Stimulated activated naive CD8-positive, alpha-beta T cell treated with anti-CD3 and anti-CD28 coated beads, Interleukin-15, Interleukin-2, amounts not matched to agents 100 ng/mL and 50 ng/mL, for 24 hours (primary cell): ENCODE measurements around the gene PUSL1.
A peak's percentile ranks its signal among the peaks of the same experiment; 100 is the strongest.

Source experiments
- H3K27ac Mint-ChIP-seq: one replicate; pipeline ENCODE4 v1.8.0; 2021; ENCODE audit warnings: mild to moderate bottlenecking, mixed read lengths
- H3K27me3 Mint-ChIP-seq: one replicate; pipeline ENCODE4 v1.8.0; 2021; ENCODE audit warnings: mixed read lengths
- H3K36me3 Mint-ChIP-seq: one replicate; pipeline ENCODE4 v1.8.0; 2021; ENCODE audit warnings: low read depth, mixed read lengths
- H3K4me1 Mint-ChIP-seq: one replicate; pipeline ENCODE4 v1.8.0; 2021; ENCODE audit warnings: low read depth, mixed read lengths
- H3K4me3 Mint-ChIP-seq: one replicate; pipeline ENCODE4 v1.8.0; 2021; ENCODE audit warnings: mild to moderate bottlenecking, mixed read lengths
- H3K9me3 Mint-ChIP-seq: one replicate; pipeline ENCODE4 v1.8.0; 2021; ENCODE audit warnings: mixed read lengths

PUSL1 gene

DNA sequence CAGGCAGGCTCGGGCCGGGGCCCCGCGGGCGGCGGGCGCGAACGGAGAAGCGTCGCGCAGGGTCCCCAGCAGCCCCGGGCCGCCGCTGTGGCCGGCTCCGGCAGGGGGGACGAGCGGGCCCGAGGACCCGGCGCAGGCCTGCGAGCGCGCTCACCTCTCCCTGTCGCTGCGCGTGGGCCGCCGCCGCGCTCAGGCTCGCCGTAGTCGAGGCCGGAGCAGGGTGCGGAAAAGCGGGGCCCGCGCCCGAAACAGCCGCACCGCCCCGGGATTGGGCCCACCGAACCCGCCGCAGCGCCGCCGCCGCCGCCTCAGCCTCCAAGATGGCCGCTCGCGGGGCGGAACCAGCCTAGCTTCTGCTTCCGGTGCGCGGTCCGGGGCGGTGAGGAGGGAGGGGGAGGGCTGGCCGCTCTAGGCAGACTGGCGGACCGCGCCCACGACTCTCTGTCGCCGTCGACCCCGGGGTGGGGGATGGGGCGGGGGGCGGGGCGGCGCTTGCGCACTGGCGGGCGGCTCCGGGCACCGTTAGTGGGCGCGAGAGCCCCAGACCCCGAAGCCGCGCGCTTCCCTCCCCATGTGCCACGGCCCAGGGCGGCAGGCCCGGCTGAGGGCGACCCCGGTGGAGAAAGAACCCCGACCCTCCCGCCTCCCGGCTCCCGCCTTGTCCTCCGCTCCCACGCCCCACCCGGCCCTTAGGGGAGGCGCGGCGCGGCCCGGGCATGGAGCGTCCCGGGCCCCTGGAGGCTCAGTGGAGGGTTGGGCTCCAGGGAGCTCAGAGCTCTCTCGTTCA lies 34.7 kb upstream of the PUSL1 start, which contains the start of gene UBE2J2:
Gene UBE2J2, minus strand, starts transcription at position 343 of the 787 bp plus-strand sequence. CDS start 5,862 bp downstream, outside the sequence.
- H3K4me1 Mint-ChIP-seq: peaks cover 40% of the 10 kb centered on the region
- H3K4me3 Mint-ChIP-seq: peak within 1 kb of the TSS; percentile 91
- peaks cover 24% of the 10 kb centered on the region for H3K36me3 Mint-ChIP-seq
- H3K27me3 Mint-ChIP-seq: no peaks in the 10 kb centered on the region
- peak within 1 kb of the TSS; percentile 77 for H3K27ac Mint-ChIP-seq
- H3K9me3 Mint-ChIP-seq: no peaks in the 10 kb centered on the region

DNA sequence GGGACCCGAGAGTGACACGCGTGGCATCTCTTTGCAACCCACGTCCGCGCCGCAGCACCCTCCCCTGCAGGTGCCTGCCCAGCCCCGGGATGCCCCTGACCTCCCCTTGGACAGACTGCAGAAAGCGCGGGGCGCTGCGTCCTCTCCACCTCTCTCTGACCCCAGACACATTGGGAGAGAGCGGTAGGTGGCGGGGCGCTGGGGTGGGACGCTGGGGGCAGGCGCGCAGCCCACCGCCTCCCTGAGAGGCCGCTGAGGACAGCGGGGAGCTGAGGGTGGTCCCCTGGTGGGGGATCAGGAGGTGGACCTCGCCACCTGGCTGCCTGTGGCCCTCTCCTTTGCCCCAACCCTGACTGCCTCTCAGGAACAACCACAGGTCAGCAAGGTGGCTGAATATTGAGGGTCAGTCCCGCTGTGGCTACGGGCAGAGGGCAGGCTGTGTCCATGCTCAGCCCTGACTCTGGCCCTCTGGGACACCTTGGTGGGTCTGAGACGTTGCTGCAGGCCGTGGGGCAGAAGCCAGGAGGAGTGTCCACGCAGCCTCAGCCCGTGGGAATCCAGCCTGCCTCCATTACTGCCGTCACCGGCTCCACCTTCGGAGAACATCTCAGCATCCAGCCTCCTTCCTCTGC lies 34.0 kb upstream of the PUSL1 start:
- no peaks in the 10 kb centered on the region for H3K9me3 Mint-ChIP-seq
- peak overlapping the region; percentile 79 for H3K4me3 Mint-ChIP-seq
- no peak overlapping the region for H3K27ac Mint-ChIP-seq
- no peaks in the 10 kb centered on the region for H3K27me3 Mint-ChIP-seq
- peaks cover 24% of the 10 kb centered on the region for H3K36me3 Mint-ChIP-seq
- H3K4me1 Mint-ChIP-seq: peaks cover 40% of the 10 kb centered on the region

DNA sequence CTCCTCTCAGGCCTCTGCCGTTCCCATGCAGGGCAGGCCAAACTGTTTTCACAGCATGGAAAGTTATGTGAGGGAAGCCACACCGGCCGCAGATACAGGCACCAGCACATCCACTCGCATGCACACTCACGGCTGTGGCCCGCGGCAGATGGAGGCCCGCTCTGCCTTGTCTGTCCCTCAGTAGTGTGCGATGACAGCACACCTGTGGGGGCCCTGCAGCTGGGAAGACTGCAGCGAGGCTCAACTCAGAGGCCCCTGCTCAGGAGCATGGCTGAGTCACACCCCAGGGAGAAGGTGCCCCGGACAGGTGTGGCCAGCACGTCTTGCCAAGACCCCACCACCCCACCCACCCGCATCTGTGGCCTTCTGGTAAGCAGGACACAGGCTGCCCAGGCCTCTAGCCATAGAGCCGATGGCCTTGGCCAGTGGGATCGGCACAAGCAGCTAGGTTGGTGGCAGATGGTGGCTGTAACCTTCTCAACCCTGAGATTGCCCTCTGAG lies 33.4 kb upstream of the PUSL1 start:
- Mint-ChIP-seq H3K27ac (no peak overlapping the region), H3K4me3 (peak overlapping the region; percentile 79), H3K27me3 (no peaks in the 10 kb centered on the region), H3K36me3 (peaks cover 19% of the 10 kb centered on the region), H3K4me1 (peaks cover 35% of the 10 kb centered on the region), H3K9me3 (no peaks in the 10 kb centered on the region)

DNA sequence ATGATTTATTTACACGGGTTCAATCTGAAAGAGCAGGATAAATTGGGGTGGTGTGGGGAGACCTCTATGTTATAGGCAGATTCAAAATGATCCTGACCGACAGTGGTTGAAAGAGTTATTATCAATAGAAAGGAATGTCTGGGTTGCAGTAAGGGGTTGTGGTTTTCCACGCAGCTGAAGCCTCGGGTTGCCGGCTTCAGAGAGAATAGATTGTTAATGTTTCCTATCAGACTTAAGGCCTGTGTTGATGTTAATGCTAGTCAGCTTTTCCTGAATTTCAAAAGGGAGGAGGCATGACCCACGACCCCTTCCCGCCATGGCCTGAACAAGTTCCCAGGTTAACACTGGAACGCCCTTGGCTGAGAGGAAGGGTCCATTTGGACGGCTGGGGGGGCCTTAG lies 32.6 kb upstream of the PUSL1 start:
- peaks cover 11% of the 10 kb centered on the region for H3K36me3 Mint-ChIP-seq
- no peaks in the 10 kb centered on the region for H3K9me3 Mint-ChIP-seq
- no peak overlapping the region for H3K27ac Mint-ChIP-seq
- H3K4me3 Mint-ChIP-seq: no peak overlapping the region
- H3K27me3 Mint-ChIP-seq: no peaks in the 10 kb centered on the region
- peaks cover 26% of the 10 kb centered on the region for H3K4me1 Mint-ChIP-seq

DNA sequence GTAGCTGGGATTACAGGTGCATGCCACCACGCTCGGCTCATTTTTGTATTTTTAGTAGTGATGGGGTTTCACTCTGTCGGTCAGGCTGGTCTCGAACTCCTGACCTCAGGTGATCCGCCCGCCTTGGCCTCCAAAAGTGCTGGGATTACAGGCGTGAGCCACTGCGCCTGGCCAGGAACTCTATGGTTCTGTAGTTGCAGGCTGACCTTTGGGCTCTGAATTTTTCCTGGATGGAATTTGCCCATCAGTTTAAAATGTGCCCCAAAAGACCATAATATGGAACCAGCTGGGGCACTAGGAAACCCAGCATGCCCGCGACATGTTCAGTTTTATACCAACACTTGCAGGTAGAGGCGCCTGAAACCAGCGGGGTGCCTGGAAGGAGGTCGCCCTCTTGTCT lies 29.8 kb upstream of the PUSL1 start:
- Mint-ChIP-seq H3K4me1 (peaks cover 4% of the 10 kb centered on the region), H3K36me3 (no peaks in the 10 kb centered on the region), H3K9me3 (no peaks in the 10 kb centered on the region), H3K27me3 (no peaks in the 10 kb centered on the region), H3K27ac (no peak overlapping the region), H3K4me3 (no peak overlapping the region)

DNA sequence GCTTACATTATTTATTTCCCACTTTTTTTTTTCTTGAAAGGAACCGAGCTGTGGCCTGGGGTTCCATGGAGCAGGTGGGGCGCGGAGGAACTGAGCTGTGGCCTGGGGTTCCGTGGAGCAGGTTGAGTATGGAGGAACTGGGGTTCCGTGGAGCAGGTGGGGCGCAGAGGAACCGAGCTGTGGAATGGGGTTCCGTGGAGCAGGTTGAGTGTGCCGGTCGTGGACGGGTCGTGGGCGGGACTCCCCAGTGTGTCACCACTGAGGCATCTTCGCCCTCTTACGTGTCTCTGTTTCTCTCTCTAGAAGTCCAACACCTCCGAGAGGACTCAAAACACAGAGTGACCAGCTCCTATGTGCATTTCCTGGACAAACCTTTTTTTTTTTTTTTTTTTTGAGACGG lies 29.4 kb upstream of the PUSL1 start:
- Mint-ChIP-seq H3K36me3 (no peaks in the 10 kb centered on the region), H3K4me1 (peaks cover 4% of the 10 kb centered on the region), H3K4me3 (no peak overlapping the region), H3K27ac (no peak overlapping the region), H3K9me3 (no peaks in the 10 kb centered on the region), H3K27me3 (no peaks in the 10 kb centered on the region)

DNA sequence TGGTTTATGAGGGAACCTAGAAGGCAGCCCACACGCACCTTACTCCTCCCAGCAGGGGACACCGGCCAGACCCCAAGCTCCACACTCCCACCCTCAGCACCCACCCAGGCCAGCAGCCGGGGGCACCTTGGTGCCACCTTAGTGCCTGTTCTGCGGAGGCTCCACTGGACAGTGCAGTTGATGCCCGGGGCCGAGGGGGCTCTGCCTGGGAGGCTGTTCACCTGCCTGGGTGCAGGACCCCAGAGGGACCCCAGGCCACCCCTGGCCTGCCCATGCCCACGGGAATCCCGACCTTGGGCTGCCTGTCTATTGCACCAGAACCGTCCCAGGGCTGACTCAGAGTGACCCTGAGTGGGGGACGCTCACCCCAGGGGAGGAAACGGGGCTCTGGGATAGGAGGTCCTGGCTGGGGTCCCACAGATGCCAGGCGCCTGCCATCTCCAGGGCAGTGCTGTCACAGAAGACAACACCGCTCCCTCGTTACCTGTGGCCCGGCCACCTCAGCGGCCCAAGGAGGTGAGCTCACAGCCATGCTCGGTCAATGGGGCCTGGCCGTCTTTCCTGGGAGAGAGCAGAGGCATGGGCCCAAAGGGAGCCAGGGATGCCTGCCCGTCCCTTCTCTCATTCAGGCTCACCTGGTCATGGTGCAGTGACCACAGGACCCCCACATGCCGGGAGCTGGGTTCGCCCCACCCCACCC lies 27.5 kb upstream of the PUSL1 start:
- Mint-ChIP-seq H3K27me3 (no peaks in the 10 kb centered on the region), H3K36me3 (no peaks in the 10 kb centered on the region), H3K27ac (no peak overlapping the region), H3K9me3 (no peaks in the 10 kb centered on the region), H3K4me1 (no peaks in the 10 kb centered on the region), H3K4me3 (no peak overlapping the region)

DNA sequence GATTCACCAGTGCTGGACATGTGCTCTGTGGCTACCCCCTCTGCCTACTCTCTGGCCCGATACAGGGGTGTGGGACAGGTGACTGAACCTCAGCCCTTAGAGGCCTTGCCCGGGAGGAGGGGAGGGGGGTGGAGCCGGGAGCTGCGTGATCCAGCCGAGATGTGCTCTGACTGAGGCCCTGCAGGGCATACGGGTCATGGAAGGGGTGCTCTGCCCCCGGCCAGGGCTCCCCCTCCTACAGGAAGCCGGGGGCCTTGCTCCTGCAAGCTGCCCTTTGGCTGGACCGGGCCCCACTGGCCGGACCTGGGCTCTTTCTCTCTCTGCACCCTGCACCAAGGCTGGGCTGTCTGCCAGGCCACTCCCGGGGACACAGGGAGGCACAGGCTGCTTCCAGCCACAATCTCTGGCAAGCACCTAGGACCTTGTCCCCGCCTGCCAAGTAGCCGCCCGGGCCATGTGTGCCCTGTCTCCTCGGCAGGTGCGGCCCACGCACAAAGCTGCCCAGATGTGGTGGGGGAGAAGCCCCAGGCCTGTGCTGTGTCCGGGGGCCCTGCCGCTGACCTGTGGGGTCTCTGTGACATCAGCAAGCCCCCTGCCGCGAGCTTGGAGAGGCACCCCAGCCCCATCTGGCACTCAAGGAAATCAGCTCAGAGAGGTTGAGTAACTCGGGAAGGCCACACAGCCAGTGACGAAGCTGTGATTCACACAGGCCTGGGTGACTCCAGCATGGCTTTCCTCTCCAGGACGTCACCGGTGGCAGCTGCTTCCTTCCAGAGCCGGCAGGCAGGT lies 26.7 kb upstream of the PUSL1 start:
- H3K4me3 Mint-ChIP-seq: no peak overlapping the region
- no peaks in the 10 kb centered on the region for H3K27me3 Mint-ChIP-seq
- no peak overlapping the region for H3K27ac Mint-ChIP-seq
- H3K4me1 Mint-ChIP-seq: no peaks in the 10 kb centered on the region
- H3K36me3 Mint-ChIP-seq: no peaks in the 10 kb centered on the region
- H3K9me3 Mint-ChIP-seq: no peaks in the 10 kb centered on the region

DNA sequence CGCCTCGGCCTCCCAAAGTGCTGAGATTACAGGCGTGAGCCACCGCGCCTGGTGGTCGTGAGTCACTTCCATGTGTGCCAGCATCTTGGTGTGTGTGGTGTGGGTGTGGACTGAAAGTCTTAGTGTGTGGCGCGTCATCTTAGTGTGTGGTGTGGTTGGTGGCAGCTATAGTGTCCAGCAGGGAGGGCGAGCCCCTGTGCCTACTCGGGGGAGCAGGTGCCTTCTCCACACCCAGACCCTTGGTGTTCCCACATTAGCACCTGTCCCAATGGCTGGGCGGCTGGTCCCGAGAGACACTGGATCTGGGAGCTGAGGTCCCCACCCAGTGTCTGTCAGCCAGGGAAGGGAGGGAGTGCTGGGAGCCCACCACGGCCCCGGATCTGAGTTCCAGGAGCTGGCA lies 25.4 kb upstream of the PUSL1 start:
- H3K4me1 Mint-ChIP-seq: no peaks in the 10 kb centered on the region
- H3K4me3 Mint-ChIP-seq: no peak overlapping the region
- H3K27me3 Mint-ChIP-seq: no peaks in the 10 kb centered on the region
- H3K27ac Mint-ChIP-seq: no peak overlapping the region
- no peaks in the 10 kb centered on the region for H3K36me3 Mint-ChIP-seq
- H3K9me3 Mint-ChIP-seq: no peaks in the 10 kb centered on the region

DNA sequence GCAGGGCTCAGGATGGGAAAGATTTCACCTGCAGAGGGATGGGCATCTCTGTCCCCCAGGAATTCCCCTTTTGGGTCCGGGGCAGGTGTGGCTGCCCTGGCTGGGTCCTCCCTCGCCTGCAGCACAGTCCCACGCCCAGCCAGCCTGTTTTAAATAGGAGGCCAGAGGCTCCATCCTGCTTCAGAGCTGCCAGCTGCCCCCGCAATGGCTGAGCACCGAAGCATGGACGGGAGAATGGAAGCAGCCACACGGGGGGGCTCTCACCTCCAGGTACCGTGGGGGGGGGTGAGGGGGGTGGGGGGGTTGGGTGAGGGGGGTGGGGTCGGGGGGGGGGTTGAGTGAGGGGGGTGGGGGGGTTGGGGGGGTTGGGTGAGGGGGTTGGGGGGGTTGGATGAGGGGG lies 24.6 kb upstream of the PUSL1 start:
- no peaks in the 10 kb centered on the region for H3K4me1 Mint-ChIP-seq
- no peaks in the 10 kb centered on the region for H3K27me3 Mint-ChIP-seq
- no peak overlapping the region for H3K4me3 Mint-ChIP-seq
- H3K36me3 Mint-ChIP-seq: no peaks in the 10 kb centered on the region
- H3K27ac Mint-ChIP-seq: no peak overlapping the region
- no peaks in the 10 kb centered on the region for H3K9me3 Mint-ChIP-seq

DNA sequence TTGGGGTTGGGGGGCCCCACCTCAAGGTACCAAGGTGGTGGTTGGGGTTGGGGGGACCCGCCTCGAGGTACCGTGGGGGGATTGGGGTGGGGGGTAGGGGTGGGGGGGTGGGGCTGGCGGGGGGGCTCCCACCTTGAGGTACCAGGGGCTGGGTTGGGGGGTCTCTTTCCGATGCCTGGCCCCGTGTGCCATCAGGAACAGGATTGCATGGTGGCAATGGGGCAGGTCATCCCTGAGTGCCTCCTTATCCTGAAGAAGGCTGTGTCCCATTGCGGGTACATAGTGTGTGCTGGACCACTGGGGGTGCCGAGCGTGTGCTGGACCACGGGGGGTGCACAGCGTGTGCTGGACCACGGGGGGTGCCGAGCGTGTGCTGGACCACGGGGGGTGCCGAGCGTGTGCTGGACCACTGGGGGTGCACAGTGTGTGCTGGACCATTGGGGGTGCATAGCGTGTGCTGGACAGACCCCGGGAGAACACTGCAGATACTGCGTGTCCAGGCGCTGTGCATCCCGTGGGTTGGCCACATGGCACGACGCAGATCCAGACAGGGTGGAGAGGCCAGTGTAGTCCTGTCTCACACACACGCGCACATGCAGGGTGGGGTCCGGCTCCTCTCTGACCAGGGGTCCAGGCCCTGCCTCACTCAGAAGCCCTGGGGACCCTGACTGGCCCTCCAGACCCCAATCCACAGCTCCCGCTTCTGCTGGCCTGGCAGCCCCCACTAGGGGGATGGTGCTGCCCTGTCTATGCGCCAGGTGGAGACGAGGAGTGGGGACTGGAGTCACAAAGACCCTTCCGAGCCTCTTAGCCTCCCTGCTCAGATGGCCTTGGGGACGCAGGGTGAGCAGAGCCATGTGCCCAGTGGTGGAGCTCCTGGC lies 23.9 kb upstream of the PUSL1 start:
- H3K4me3 Mint-ChIP-seq: no peak overlapping the region
- H3K36me3 Mint-ChIP-seq: no peaks in the 10 kb centered on the region
- no peaks in the 10 kb centered on the region for H3K9me3 Mint-ChIP-seq
- H3K27ac Mint-ChIP-seq: no peak overlapping the region
- H3K27me3 Mint-ChIP-seq: no peaks in the 10 kb centered on the region
- no peaks in the 10 kb centered on the region for H3K4me1 Mint-ChIP-seq

DNA sequence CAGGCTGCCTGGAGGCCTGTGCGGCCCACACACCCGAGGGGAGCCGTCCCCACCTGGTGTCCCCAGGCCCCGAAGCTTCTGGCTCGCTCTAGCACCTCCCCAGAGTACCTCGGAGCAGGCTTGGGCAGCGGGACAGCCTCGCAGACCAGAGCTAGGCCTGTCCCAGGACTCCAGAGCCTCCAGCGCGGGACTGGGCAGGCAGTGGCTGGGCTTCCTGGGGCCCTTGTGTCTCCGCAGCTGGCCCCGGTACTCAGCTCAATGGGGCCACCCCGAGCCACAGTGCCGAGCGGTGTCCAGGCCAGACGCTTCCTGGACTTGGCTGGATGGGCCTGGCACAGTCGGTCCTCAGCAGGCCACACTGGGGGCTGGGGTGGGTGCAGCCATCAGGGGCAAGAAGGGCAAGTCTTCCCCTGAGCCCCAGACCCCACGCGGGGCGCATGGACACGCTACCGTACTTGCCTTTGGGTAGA lies 23.3 kb upstream of the PUSL1 start:
- H3K27ac Mint-ChIP-seq: no peak overlapping the region
- H3K9me3 Mint-ChIP-seq: no peaks in the 10 kb centered on the region
- H3K4me3 Mint-ChIP-seq: no peak overlapping the region
- H3K27me3 Mint-ChIP-seq: no peaks in the 10 kb centered on the region
- no peaks in the 10 kb centered on the region for H3K4me1 Mint-ChIP-seq
- no peaks in the 10 kb centered on the region for H3K36me3 Mint-ChIP-seq

DNA sequence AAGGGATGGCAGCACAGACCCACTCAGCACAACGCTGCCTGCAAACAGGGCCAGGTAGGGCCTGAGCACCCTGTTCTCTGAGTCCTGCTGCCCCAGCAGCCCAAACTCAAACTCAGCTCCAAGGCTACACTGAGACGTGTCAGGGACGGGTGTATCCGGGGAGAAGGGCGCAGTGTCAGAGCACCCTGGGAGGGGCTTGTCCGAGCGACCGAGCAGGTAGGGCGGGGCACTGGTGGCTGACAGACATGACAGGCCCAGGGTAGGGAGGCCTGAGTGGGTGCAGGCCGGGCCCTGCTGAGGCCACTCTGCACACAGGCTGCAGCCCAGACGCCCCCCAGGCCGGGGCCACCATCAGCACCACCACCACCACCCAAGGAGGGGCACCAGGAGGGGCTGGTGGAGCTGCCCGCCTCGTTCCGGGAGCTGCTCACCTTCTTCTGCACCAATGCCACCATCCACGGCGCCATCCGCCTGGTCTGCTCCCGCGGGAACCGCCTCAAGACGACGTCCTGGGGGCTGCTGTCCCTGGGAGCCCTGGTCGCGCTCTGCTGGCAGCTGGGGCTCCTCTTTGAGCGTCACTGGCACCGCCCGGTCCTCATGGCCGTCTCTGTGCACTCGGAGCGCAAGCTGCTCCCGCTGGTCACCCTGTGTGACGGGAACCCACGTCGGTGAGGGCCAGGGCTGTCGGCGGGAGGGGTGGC lies 22.6 kb upstream of the PUSL1 start:
- H3K4me1 Mint-ChIP-seq: no peaks in the 10 kb centered on the region
- H3K36me3 Mint-ChIP-seq: no peaks in the 10 kb centered on the region
- H3K4me3 Mint-ChIP-seq: no peak overlapping the region
- no peaks in the 10 kb centered on the region for H3K27me3 Mint-ChIP-seq
- H3K27ac Mint-ChIP-seq: no peak overlapping the region
- no peaks in the 10 kb centered on the region for H3K9me3 Mint-ChIP-seq
